GM12874 (cell line): ENCODE data around the gene ALDH3B1.

Experiments
- CTCF ChIP-seq: IDR thresholded peaks from 2 replicates; pipeline ENCODE4 v1.5.1; 2011; ENCODE audit warnings: low read depth, mild to moderate bottlenecking, control low read depth, low read length, moderate library complexity; ENCODE audit not compliant: insufficient read depth

Gene ALDH3B1

GRCh38 chr11:68053117-68053516 lies 43.0 kb downstream of the ALDH3B1 start:
- TF ChIP-seq CTCF: no peak

- no peak for TF ChIP-seq CTCF
Measured at GRCh38 chr11:68053981-68054812, 44.1 kb downstream of the ALDH3B1 start.

- no peak for TF ChIP-seq CTCF
Measured at GRCh38 chr11:68056317-68057285, 46.5 kb downstream of the ALDH3B1 start.

- TF ChIP-seq CTCF: no peak
Measured at GRCh38 chr11:68057807-68058206, 47.7 kb downstream of the ALDH3B1 start.

GRCh38 chr11:68061508-68061907 lies 51.4 kb downstream of the ALDH3B1 start:
- no peak for TF ChIP-seq CTCF

- no peak for TF ChIP-seq CTCF
Measured at GRCh38 chr11:68064926-68065325, 54.8 kb downstream of the ALDH3B1 start.

- TF ChIP-seq CTCF: no peak
Measured at GRCh38 chr11:68065841-68066240, 55.7 kb downstream of the ALDH3B1 start.
